Measurements from ENCODE around the gene NDUFAF8.

The NDUFAF8 gene

GRCh38 chr17:81246343-81246670 is 7.2 kb downstream of the NDUFAF8 start:
- Histone ChIP-seq H3K9ac (no peak overlapping the region), H3K27me3 (ENCODE audit: insufficient read depth, low read depth) (no peaks in the 10 kb centered on the region), H4K20me1 (ENCODE audit: insufficient read depth) (no peaks in the 10 kb centered on the region), H2AFZ (ENCODE audit: low read depth) (no peak overlapping the region), H3K27ac (no peak overlapping the region), H3K36me3 (ENCODE audit: insufficient read depth) (no peaks in the 10 kb centered on the region), H3K4me1 (ENCODE audit: low read depth, poor library complexity, severe bottlenecking) (peaks cover 2% of the 10 kb centered on the region), H3K4me3 (IDR thresholded peaks at IDR 0.05; ENCODE audit: insufficient read depth, low read depth, low read length) (no peak overlapping the region), H3K79me2 (ENCODE audit: insufficient read depth, low read depth) (peaks cover 2% of the 10 kb centered on the region; the same call in 1 of the 2 replicates), H3K4me2 (no peak overlapping the region)
- TF ChIP-seq CTCF (conservative IDR thresholded peaks at IDR 0.05; ENCODE audit: low read depth, low read length): no peak

- no peaks in the 10 kb centered on the region for H3K4me1 ChIP-seq (ENCODE audit: low read depth, poor library complexity, severe bottlenecking)
- H3K4me2 ChIP-seq: no peak overlapping the region
- H3K27ac ChIP-seq: no peak overlapping the region
- H4K20me1 ChIP-seq (ENCODE audit: insufficient read depth): no peaks in the 10 kb centered on the region
- no peaks in the 10 kb centered on the region for H3K27me3 ChIP-seq (ENCODE audit: insufficient read depth, low read depth)
- no peaks in the 10 kb centered on the region for H3K36me3 ChIP-seq (ENCODE audit: insufficient read depth)
- no peak for TF ChIP-seq CTCF (conservative IDR thresholded peaks at IDR 0.05; ENCODE audit: low read depth, low read length)
- H3K4me3 ChIP-seq (IDR thresholded peaks at IDR 0.05; ENCODE audit: insufficient read depth, low read depth, low read length): no peak overlapping the region
- no peaks in the 10 kb centered on the region; the same call in 1 of the 2 replicates for H3K79me2 ChIP-seq (ENCODE audit: insufficient read depth, low read depth)
- no peak overlapping the region for H2AFZ ChIP-seq (ENCODE audit: low read depth)
- H3K9ac ChIP-seq: no peak overlapping the region
These were observed 7.7 kb downstream of the NDUFAF8 start for GRCh38 chr17:81246679-81247338.

GRCh38 chr17:81247339-81247990 is 8.3 kb downstream of the NDUFAF8 start:
- H3K36me3 ChIP-seq (ENCODE audit: insufficient read depth): no peaks in the 10 kb centered on the region

GRCh38 chr17:81248649-81249048 is 9.5 kb downstream of the NDUFAF8 start:
- Histone ChIP-seq H3K79me2 (ENCODE audit: insufficient read depth, low read depth) (no peaks in the 10 kb centered on the region), H3K9ac (no peak overlapping the region), H2AFZ (ENCODE audit: low read depth) (no peak overlapping the region), H3K27me3 (ENCODE audit: insufficient read depth, low read depth) (no peaks in the 10 kb centered on the region), H3K27ac (no peak overlapping the region), H3K4me2 (no peak overlapping the region), H4K20me1 (ENCODE audit: insufficient read depth) (no peaks in the 10 kb centered on the region), H3K36me3 (ENCODE audit: insufficient read depth) (no peaks in the 10 kb centered on the region), H3K4me3 (IDR thresholded peaks at IDR 0.05; ENCODE audit: insufficient read depth, low read depth, low read length) (no peak overlapping the region), H3K4me1 (ENCODE audit: low read depth, poor library complexity, severe bottlenecking) (no peaks in the 10 kb centered on the region)
- no peak for TF ChIP-seq CTCF (conservative IDR thresholded peaks at IDR 0.05; ENCODE audit: low read depth, low read length)

More at GRCh38 chr17:81247339-81247990, 8.3 kb downstream of the NDUFAF8 start:
- TF ChIP-seq CTCF (conservative IDR thresholded peaks at IDR 0.05; ENCODE audit: low read depth, low read length): no peak
- H3K27me3 ChIP-seq (ENCODE audit: insufficient read depth, low read depth): no peaks in the 10 kb centered on the region
- no peaks in the 10 kb centered on the region for H4K20me1 ChIP-seq (ENCODE audit: insufficient read depth)
- no peak overlapping the region for H3K9ac ChIP-seq
- no peak overlapping the region for H2AFZ ChIP-seq (ENCODE audit: low read depth)
- no peaks in the 10 kb centered on the region for H3K4me1 ChIP-seq (ENCODE audit: low read depth, poor library complexity, severe bottlenecking)
- no peak overlapping the region for H3K27ac ChIP-seq
- H3K79me2 ChIP-seq (ENCODE audit: insufficient read depth, low read depth): no peaks in the 10 kb centered on the region
- no peak overlapping the region for H3K4me2 ChIP-seq
- no peak overlapping the region for H3K4me3 ChIP-seq (IDR thresholded peaks at IDR 0.05; ENCODE audit: insufficient read depth, low read depth, low read length)

Data from KMS-11 (cell line).